IMR-90 (cell line): ENCODE measurements around the gene RASSF5. TPM values are rescaled to one million over a fixed set of nuclear protein-coding genes. Genes with fewer than 3 reads are reported as not detected.

ENCODE experiments used
- ATAC-seq: fragments of 200-7000 bp; cut with Tn5 transposase; 2 replicates; pipeline ENCODE4 v1.9.1; 2020; ENCODE audit warnings: low read depth, mild to moderate bottlenecking, moderate library complexity
- BruUV-seq: library from RNA; stranded (reverse); fragments of 400-500 nt; replicated peaks from 2 replicates; lab custom pipeline; 2021; lab: Mats Ljungman, UMichigan
- CTCF ChIA-PET: fragments of 300-600 bp; formaldehyde crosslinking; extraction: SDS; loops from one replicate; lab custom pipeline; 2021; ENCODE audit warnings: antibody characterized with exemption; lab: Yijun Ruan, JAX
- POLR2A ChIA-PET: fragments of 300-600 bp; sonication (Branson Sonifier 250); formaldehyde crosslinking; loops from one replicate; lab custom pipeline; 2022; ENCODE audit warnings: antibody characterized with exemption; ENCODE audit not compliant: unreplicated experiment; lab: Charles Lee
- DNase-seq: peaks from one replicate; pipeline ENCODE4 v3.0.0; 2013
- H2AFZ ChIP-seq: replicated peaks from 2 replicates; pipeline ENCODE3; 2013; ENCODE audit warnings: low read length, mild to moderate bottlenecking; ENCODE audit not compliant: poor library complexity
- H2AK5ac ChIP-seq: 2 replicates; pipeline ENCODE4 v1.6.1; 2013; ENCODE audit warnings: low read depth, low read length, inconsistent platforms
- H2AK9ac ChIP-seq: replicated peaks from 2 replicates; pipeline ENCODE3; 2013; ENCODE audit warnings: mild to moderate bottlenecking, low read depth, low read length, moderate library complexity; ENCODE audit not compliant: poor library complexity
- H2BK120ac ChIP-seq: 2 replicates; pipeline ENCODE4 v1.6.1; 2013; ENCODE audit warnings: low read depth, low read length, inconsistent platforms
- H2BK15ac ChIP-seq: 3 replicates; pipeline ENCODE4 v1.6.1; 2013; ENCODE audit warnings: low read depth, low read length, inconsistent platforms
- H2BK20ac ChIP-seq: 2 replicates; pipeline ENCODE4 v1.6.1; 2013; ENCODE audit warnings: low read depth, mild to moderate bottlenecking, inconsistent platforms, low read length, moderate library complexity
- H2BK5ac ChIP-seq: 2 replicates; pipeline ENCODE4 v1.6.1; 2013; ENCODE audit warnings: mild to moderate bottlenecking, low read depth, low read length, inconsistent platforms; ENCODE audit not compliant: poor library complexity, severe bottlenecking
- H3K14ac ChIP-seq: replicated peaks from 2 replicates; pipeline ENCODE4 v1.6.1; 2013; ENCODE audit warnings: low read depth, low read length, inconsistent platforms
- H3K18ac ChIP-seq: 2 replicates; pipeline ENCODE4 v1.6.1; 2013; ENCODE audit warnings: low read depth, low read length, control low read depth
- H3K23ac ChIP-seq: 2 replicates; pipeline ENCODE4 v1.6.1; 2013; ENCODE audit warnings: low read depth, low read length, inconsistent platforms
- H3K27ac ChIP-seq: 2 replicates; pipeline ENCODE4 v1.5.1; 2013; ENCODE audit warnings: mild to moderate bottlenecking, control low read depth, low read length; ENCODE audit not compliant: insufficient read depth
- H3K27me3 ChIP-seq: 2 replicates; pipeline ENCODE4 v1.6.1; 2013; ENCODE audit warnings: low read length; ENCODE audit not compliant: control insufficient read depth, insufficient read depth
- H3K36me3 ChIP-seq: 2 replicates; pipeline ENCODE4 v1.6.1; 2013; ENCODE audit warnings: low read length, mixed read lengths; ENCODE audit not compliant: control insufficient read depth, insufficient read depth
- H3K4ac ChIP-seq: 2 replicates; pipeline ENCODE4 v1.6.1; 2013; ENCODE audit warnings: low read depth, low read length, inconsistent platforms
- H3K4me1 ChIP-seq: 2 replicates; pipeline ENCODE4 v1.6.1; 2013; ENCODE audit warnings: low read length, mixed read lengths; ENCODE audit not compliant: control insufficient read depth, insufficient read depth
- H3K4me2 ChIP-seq: 2 replicates; pipeline ENCODE4 v1.6.1; 2013; ENCODE audit warnings: low read depth, mild to moderate bottlenecking, control low read depth, low read length, moderate library complexity
- H3K4me3 ChIP-seq: 2 replicates; pipeline ENCODE4 v1.5.1; 2013; ENCODE audit warnings: low read depth, mild to moderate bottlenecking, control low read depth, low read length, moderate library complexity; ENCODE audit not compliant: insufficient read depth
- H3K56ac ChIP-seq: 2 replicates; pipeline ENCODE4 v1.6.1; 2013; ENCODE audit warnings: low read length, inconsistent platforms; ENCODE audit not compliant: insufficient read depth; ENCODE audit errors: extremely low read depth
- H3K79me1 ChIP-seq, 2 experiments: 2 replicates each; pipeline ENCODE4 v1.6.1; 2013; ENCODE audit warnings: low read length in 2 of 2, inconsistent platforms in 1 of 2, low read depth in 1 of 2
- H3K9ac ChIP-seq: 2 replicates; pipeline ENCODE4 v1.6.1; 2013; ENCODE audit warnings: low read depth, low read length, control low read depth
- H3K9me1 ChIP-seq: 2 replicates; pipeline ENCODE4 v1.6.1; 2013; ENCODE audit warnings: low read length, inconsistent platforms; ENCODE audit not compliant: insufficient read depth
- H3K9me3 ChIP-seq: 2 replicates; pipeline ENCODE4 v1.6.1; 2013; ENCODE audit warnings: low read length; ENCODE audit not compliant: control insufficient read depth, insufficient read depth
- H4K20me1 ChIP-seq: 2 replicates; pipeline ENCODE4 v1.6.1; 2013; ENCODE audit warnings: low read length, inconsistent platforms; ENCODE audit not compliant: insufficient read depth
- H4K5ac ChIP-seq: 2 replicates; pipeline ENCODE4 v1.6.1; 2013; ENCODE audit warnings: mild to moderate bottlenecking, low read depth, low read length, control low read depth
- H4K8ac ChIP-seq, 2 experiments: 2 replicates each; pipeline ENCODE4 v1.6.1; 2013; ENCODE audit warnings: low read depth in 2 of 2, low read length in 2 of 2, control low read depth in 1 of 2, inconsistent platforms in 1 of 2
- H4K91ac ChIP-seq: 2 replicates; pipeline ENCODE4 v1.6.1; 2013; ENCODE audit warnings: low read depth, low read length, inconsistent platforms; ENCODE audit not compliant: insufficient read depth
- BHLHE40 ChIP-seq: fragments of 150-350 bp; IDR thresholded peaks from 2 replicates; pipeline ENCODE4 v1.6.1; 2016; ENCODE audit warnings: mild to moderate bottlenecking, low read depth, low read length
- CEBPB ChIP-seq: IDR thresholded peaks from 2 replicates; pipeline ENCODE4 v1.6.1; 2012; ENCODE audit warnings: low read depth, low read length, improper control_type of control experiment
- CHD1 ChIP-seq: IDR thresholded peaks from 2 replicates; pipeline ENCODE4 v1.6.1; 2012; ENCODE audit warnings: low read depth, low read length, improper control_type of control experiment
- FOS ChIP-seq: fragments of 150-350 bp; IDR thresholded peaks from 2 replicates; pipeline ENCODE4 v1.6.1; 2016; ENCODE audit warnings: low read depth, low read length
- MAFK ChIP-seq: IDR thresholded peaks from 2 replicates; pipeline ENCODE4 v1.6.1; 2012; ENCODE audit warnings: low read depth, low read length, improper control_type of control experiment
- MAZ ChIP-seq: IDR thresholded peaks from 2 replicates; pipeline ENCODE4 v1.6.1; 2012; ENCODE audit warnings: low read depth, mild to moderate bottlenecking, low read length, improper control_type of control experiment, moderate library complexity, borderline replicate concordance
- MXI1 ChIP-seq: IDR thresholded peaks from 2 replicates; pipeline ENCODE4 v1.6.1; 2012; ENCODE audit warnings: low read depth, mild to moderate bottlenecking, low read length, moderate library complexity, borderline replicate concordance
- NFE2L2 ChIP-seq: fragments of 150-350 bp; IDR thresholded peaks from 2 replicates; pipeline ENCODE4 v1.6.1; 2016; ENCODE audit warnings: low read depth, mild to moderate bottlenecking, low read length
- POLR2A ChIP-seq: IDR thresholded peaks from 2 replicates; pipeline ENCODE4 v1.6.1; 2012; ENCODE audit warnings: mild to moderate bottlenecking, low read depth, low read length
- RAD21 ChIP-seq: IDR thresholded peaks from 2 replicates; pipeline ENCODE4 v1.6.1; 2012; ENCODE audit warnings: low read length, improper control_type of control experiment
- RCOR1 ChIP-seq: IDR thresholded peaks from 2 replicates; pipeline ENCODE4 v1.6.1; 2012; ENCODE audit warnings: mild to moderate bottlenecking, low read length, improper control_type of control experiment; ENCODE audit not compliant: insufficient replicate concordance
- RFX5 ChIP-seq: IDR thresholded peaks from 2 replicates; pipeline ENCODE4 v1.8.0; 2012; ENCODE audit warnings: low read depth, mild to moderate bottlenecking, low read length, moderate library complexity
- SMC3 ChIP-seq: fragments of 150-350 bp; IDR thresholded peaks from 2 replicates; pipeline ENCODE4 v1.6.1; 2016; ENCODE audit warnings: low read depth, mild to moderate bottlenecking, antibody characterized with exemption, low read length, moderate library complexity
- WGBS, 2 experiments: methylation state at CpG; one replicate each; pipeline versions ENCODE4 v1.1.5 to v1.1.7; 2013; ENCODE audit warnings: missing lambda C conversion rate in 2 of 2; ENCODE audit not compliant: insufficient read length in 1 of 2; ENCODE audit errors: extremely low coverage in 2 of 2; 5-methylcytosine and 5-hydroxymethylcytosine counted together
- dilution Hi-C: fragments of 300-500 bp; cut with HindIII; formaldehyde crosslinking; loops from one replicate; pipeline ENCODE4 v1.14.3; 2018; ENCODE audit warnings: low sequenced_read_pairs; ENCODE audit not compliant: unreplicated experiment
- in situ Hi-C: fragments of 300-500 bp; cut with MboI; formaldehyde crosslinking; loops from 3 replicates; pipeline ENCODE4 v1.14.3; 2019; ENCODE audit warnings: low sequenced_read_pairs, inconsistent platforms, mixed read lengths
- intact Hi-C: fragments of 100-400 bp; cut with micrococcal nuclease; formaldehyde crosslinking; loops from 2 replicates; pipeline ENCODE4 v1.10.0; 2022
- polyA plus RNA-seq, 3 experiments: library from polyadenylated mRNA; depleted of rRNA; stranded (reverse); fragments of >200 nt; gene quantifications; 2 replicates each; pipeline ENCODE4 v1.2.3, GENCODE V29; 2012; ENCODE audit warnings: low replicate concordance in 1 of 3
- total RNA-seq: library from RNA; depleted of rRNA; stranded (reverse); fragments of >200 nt; gene quantifications from 2 replicates; pipeline ENCODE4 v1.2.3, GENCODE V29; 2012
- TF ChIP-seq, protein P1 (sequence below): conservative IDR thresholded peaks from 2 replicates; pipeline ENCODE4 v1.5.1; 2012; ENCODE audit warnings: mild to moderate bottlenecking, low read depth, low read length, improper control_type of control experiment
- TF ChIP-seq, protein P2 (sequence below): fragments of 150-350 bp; IDR thresholded peaks from 2 replicates; pipeline ENCODE4 v1.6.1; 2016; ENCODE audit warnings: low read depth, mild to moderate bottlenecking, low read length, moderate library complexity, borderline replicate concordance
- TF ChIP-seq, protein P3 (sequence below): fragments of 150-350 bp; IDR thresholded peaks from 2 replicates; pipeline ENCODE4 v1.6.1; 2017; ENCODE audit warnings: mild to moderate bottlenecking, antibody characterized with exemption, low read length, low read depth

The RASSF5 gene
- total and polyA plus RNA-seq, 2 of the 4 experiments (the other 2 are of a cell fraction) = 0.18 to 1.1 TPM

DNA sequence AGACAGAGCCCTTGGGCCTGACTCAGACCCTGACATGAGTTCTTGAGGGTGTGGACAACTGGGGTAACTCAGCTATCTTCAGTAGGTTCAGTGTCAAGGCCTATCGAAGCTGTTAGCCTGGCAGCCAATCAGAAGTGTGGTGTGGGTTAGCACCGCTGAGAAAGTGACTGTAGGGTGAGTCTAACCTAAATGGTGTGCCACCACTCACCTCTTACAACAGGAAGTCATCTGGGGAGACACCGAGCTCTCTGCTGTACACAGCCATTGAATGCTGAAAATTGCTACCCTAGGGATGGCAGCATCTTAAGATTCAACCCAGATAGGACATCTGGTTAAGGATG, 44.6 kb downstream of the RASSF5 start:
- Histone ChIP-seq H4K8ac (no peak overlapping the region), H3K9me1 (no peaks in the 10 kb centered on the region), H2BK15ac (no peak overlapping the region), H3K14ac (no peak overlapping the region), H3K79me1 (no peaks in the 10 kb centered on the region), H2BK120ac (no peak overlapping the region), H3K56ac (no peak overlapping the region), H3K4ac (no peak overlapping the region), H3K9me3 (no peaks in the 10 kb centered on the region), H3K18ac (no peak overlapping the region), H2AK5ac (no peak overlapping the region), H3K9ac (no peak overlapping the region), H3K4me2 (no peak overlapping the region), H4K91ac (no peak overlapping the region), H2AFZ (no peak overlapping the region), H2BK20ac (no peak overlapping the region), H3K27ac (no peak overlapping the region), H2BK5ac (no peak overlapping the region), H3K4me1 (no peaks in the 10 kb centered on the region), H4K20me1 (0 out of 2 replicates have a peak, but pooled peaks cover 5% of the 10 kb centered on the region), H3K23ac (no peak overlapping the region; the same call in 1 of the 2 replicates), H3K36me3 (no peaks in the 10 kb centered on the region), H3K4me3 (no peak overlapping the region), H2AK9ac (no peak overlapping the region), H3K27me3 (peaks cover 17% of the 10 kb centered on the region), H4K5ac (no peak overlapping the region)
- WGBS, 2 experiments = no CpG with 5 or more reads among the region's 3 CpGs
- intact Hi-C loops (no loop called here), dilution Hi-C loops (no loop called here), in situ Hi-C loops (no loop called here)
- TF ChIP-seq MXI1 = no peak
- TF ChIP-seq MAFK = no peak
- no peak for TF ChIP-seq BHLHE40
- no peak for TF ChIP-seq SMC3
- TF ChIP-seq FOS = no peak
- TF ChIP-seq RCOR1 = no peak
- TF ChIP-seq CHD1 = no peak
- TF ChIP-seq, protein P1, sequence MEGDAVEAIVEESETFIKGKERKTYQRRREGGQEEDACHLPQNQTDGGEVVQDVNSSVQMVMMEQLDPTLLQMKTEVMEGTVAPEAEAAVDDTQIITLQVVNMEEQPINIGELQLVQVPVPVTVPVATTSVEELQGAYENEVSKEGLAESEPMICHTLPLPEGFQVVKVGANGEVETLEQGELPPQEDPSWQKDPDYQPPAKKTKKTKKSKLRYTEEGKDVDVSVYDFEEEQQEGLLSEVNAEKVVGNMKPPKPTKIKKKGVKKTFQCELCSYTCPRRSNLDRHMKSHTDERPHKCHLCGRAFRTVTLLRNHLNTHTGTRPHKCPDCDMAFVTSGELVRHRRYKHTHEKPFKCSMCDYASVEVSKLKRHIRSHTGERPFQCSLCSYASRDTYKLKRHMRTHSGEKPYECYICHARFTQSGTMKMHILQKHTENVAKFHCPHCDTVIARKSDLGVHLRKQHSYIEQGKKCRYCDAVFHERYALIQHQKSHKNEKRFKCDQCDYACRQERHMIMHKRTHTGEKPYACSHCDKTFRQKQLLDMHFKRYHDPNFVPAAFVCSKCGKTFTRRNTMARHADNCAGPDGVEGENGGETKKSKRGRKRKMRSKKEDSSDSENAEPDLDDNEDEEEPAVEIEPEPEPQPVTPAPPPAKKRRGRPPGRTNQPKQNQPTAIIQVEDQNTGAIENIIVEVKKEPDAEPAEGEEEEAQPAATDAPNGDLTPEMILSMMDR = no peak
- TF ChIP-seq RAD21 = no peak
- no peak for TF ChIP-seq MAZ
- TF ChIP-seq, protein P2, sequence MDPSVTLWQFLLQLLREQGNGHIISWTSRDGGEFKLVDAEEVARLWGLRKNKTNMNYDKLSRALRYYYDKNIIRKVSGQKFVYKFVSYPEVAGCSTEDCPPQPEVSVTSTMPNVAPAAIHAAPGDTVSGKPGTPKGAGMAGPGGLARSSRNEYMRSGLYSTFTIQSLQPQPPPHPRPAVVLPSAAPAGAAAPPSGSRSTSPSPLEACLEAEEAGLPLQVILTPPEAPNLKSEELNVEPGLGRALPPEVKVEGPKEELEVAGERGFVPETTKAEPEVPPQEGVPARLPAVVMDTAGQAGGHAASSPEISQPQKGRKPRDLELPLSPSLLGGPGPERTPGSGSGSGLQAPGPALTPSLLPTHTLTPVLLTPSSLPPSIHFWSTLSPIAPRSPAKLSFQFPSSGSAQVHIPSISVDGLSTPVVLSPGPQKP = no peak
- no peak for TF ChIP-seq POLR2A
- no peak for TF ChIP-seq NFE2L2
- no peak for TF ChIP-seq CEBPB
- TF ChIP-seq, protein P3, sequence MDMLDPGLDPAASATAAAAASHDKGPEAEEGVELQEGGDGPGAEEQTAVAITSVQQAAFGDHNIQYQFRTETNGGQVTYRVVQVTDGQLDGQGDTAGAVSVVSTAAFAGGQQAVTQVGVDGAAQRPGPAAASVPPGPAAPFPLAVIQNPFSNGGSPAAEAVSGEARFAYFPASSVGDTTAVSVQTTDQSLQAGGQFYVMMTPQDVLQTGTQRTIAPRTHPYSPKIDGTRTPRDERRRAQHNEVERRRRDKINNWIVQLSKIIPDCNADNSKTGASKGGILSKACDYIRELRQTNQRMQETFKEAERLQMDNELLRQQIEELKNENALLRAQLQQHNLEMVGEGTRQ = no peak
- no peak for TF ChIP-seq RFX5
- no peak for DNase-seq
- ChIA-PET CTCF (interaction anchor here (0.7 to 1.0 kb wide), 2 partner anchors 17 to 62 kb away, joined by 3 read pairs; no protein-coding TSS in a partner anchor), POLR2A (no interaction called here)
- BruUV-seq = no TSS peak
- ATAC-seq = no peak
